Stimulated activated memory B cell treated with anti-CD40 and anti-IgM and Interleukin-4, amounts not matched to agents 10 μg/mL and 1 μg/mL and 100 μg/mL, for 72 hours (primary cell): ENCODE data around the gene MB.

Experiments used
- ATAC-seq: fragments of 150-1000 bp; cut with Tn5 transposase; 2 replicates; pipeline ENCODE4 v1.10.0; 2021
- H3K27ac Mint-ChIP-seq: one replicate; pipeline ENCODE4 v1.8.0; 2022; ENCODE audit warnings: mild to moderate bottlenecking, mixed read lengths
- H3K27me3 Mint-ChIP-seq: one replicate; pipeline ENCODE4 v1.8.0; 2022; ENCODE audit warnings: mixed read lengths
- H3K36me3 Mint-ChIP-seq: one replicate; pipeline ENCODE4 v1.8.0; 2022; ENCODE audit warnings: mixed read lengths
- H3K4me1 Mint-ChIP-seq: one replicate; pipeline ENCODE4 v1.8.0; 2022; ENCODE audit warnings: mixed read lengths
- H3K4me3 Mint-ChIP-seq: one replicate; pipeline ENCODE4 v1.8.0; 2022; ENCODE audit warnings: mild to moderate bottlenecking, moderate library complexity, mixed read lengths
- H3K9me3 Mint-ChIP-seq: one replicate; pipeline ENCODE4 v1.8.0; 2022; ENCODE audit warnings: mixed read lengths

Gene MB

GRCh38 chr22:35645646-35646045, 28.5 kb upstream of the MB start:
- H3K4me1 Mint-ChIP-seq: peaks cover 30% of the 10 kb centered on the region
- H3K36me3 Mint-ChIP-seq: no peaks in the 10 kb centered on the region
- no peak for ATAC-seq
- no peaks in the 10 kb centered on the region for H3K27me3 Mint-ChIP-seq
- H3K9me3 Mint-ChIP-seq: no peaks in the 10 kb centered on the region
- no peak overlapping the region for H3K4me3 Mint-ChIP-seq
- H3K27ac Mint-ChIP-seq: no peak overlapping the region

GRCh38 chr22:35643991-35644390, 26.9 kb upstream of the MB start:
- Mint-ChIP-seq H3K9me3 (no peaks in the 10 kb centered on the region), H3K27me3 (no peaks in the 10 kb centered on the region), H3K4me1 (peaks cover 19% of the 10 kb centered on the region), H3K36me3 (no peaks in the 10 kb centered on the region), H3K27ac (no peak overlapping the region), H3K4me3 (no peak overlapping the region)
- ATAC-seq: no peak

GRCh38 chr22:35642305-35642741, 25.2 kb upstream of the MB start:
- no peaks in the 10 kb centered on the region for H3K9me3 Mint-ChIP-seq
- no peak overlapping the region for H3K27ac Mint-ChIP-seq
- H3K4me3 Mint-ChIP-seq: no peak overlapping the region
- H3K4me1 Mint-ChIP-seq: peaks cover 4% of the 10 kb centered on the region
- no peaks in the 10 kb centered on the region for H3K36me3 Mint-ChIP-seq
- peaks cover 16% of the 10 kb centered on the region for H3K27me3 Mint-ChIP-seq
- no peak for ATAC-seq

GRCh38 chr22:35641494-35642120, 24.5 kb upstream of the MB start:
- Mint-ChIP-seq H3K4me3 (no peak overlapping the region), H3K4me1 (no peaks in the 10 kb centered on the region), H3K27me3 (peaks cover 18% of the 10 kb centered on the region), H3K36me3 (no peaks in the 10 kb centered on the region), H3K27ac (no peak overlapping the region), H3K9me3 (no peaks in the 10 kb centered on the region)
- ATAC-seq: no peak

GRCh38 chr22:35638410-35638809, 21.3 kb upstream of the MB start:
- H3K27me3 Mint-ChIP-seq: peaks cover 18% of the 10 kb centered on the region
- H3K9me3 Mint-ChIP-seq: peaks cover 2% of the 10 kb centered on the region
- no peaks in the 10 kb centered on the region for H3K36me3 Mint-ChIP-seq
- H3K27ac Mint-ChIP-seq: no peak overlapping the region
- no peak overlapping the region for H3K4me3 Mint-ChIP-seq
- no peaks in the 10 kb centered on the region for H3K4me1 Mint-ChIP-seq
- no peak for ATAC-seq

GRCh38 chr22:35638001-35638400, 20.9 kb upstream of the MB start:
- no peak for ATAC-seq
- H3K27me3 Mint-ChIP-seq: peaks cover 18% of the 10 kb centered on the region
- H3K9me3 Mint-ChIP-seq: peaks cover 3% of the 10 kb centered on the region
- no peaks in the 10 kb centered on the region for H3K4me1 Mint-ChIP-seq
- no peak overlapping the region for H3K27ac Mint-ChIP-seq
- no peak overlapping the region for H3K4me3 Mint-ChIP-seq
- no peaks in the 10 kb centered on the region for H3K36me3 Mint-ChIP-seq

- Mint-ChIP-seq H3K4me1 (no peaks in the 10 kb centered on the region), H3K4me3 (no peak overlapping the region), H3K36me3 (no peaks in the 10 kb centered on the region), H3K27me3 (peaks cover 18% of the 10 kb centered on the region), H3K27ac (no peak overlapping the region), H3K9me3 (peaks cover 3% of the 10 kb centered on the region)
- no peak for ATAC-seq
These were observed 20.1 kb upstream of the MB start for GRCh38 chr22:35637254-35637653.

GRCh38 chr22:35634943-35635540, 17.9 kb upstream of the MB start:
- Mint-ChIP-seq H3K36me3 (no peaks in the 10 kb centered on the region), H3K27me3 (peaks cover 19% of the 10 kb centered on the region), H3K4me1 (no peaks in the 10 kb centered on the region), H3K27ac (no peak overlapping the region), H3K4me3 (no peak overlapping the region), H3K9me3 (peaks cover 3% of the 10 kb centered on the region)
- ATAC-seq: no peak

- Mint-ChIP-seq H3K4me3 (no peak overlapping the region), H3K27me3 (peaks cover 29% of the 10 kb centered on the region), H3K4me1 (peaks cover 10% of the 10 kb centered on the region), H3K36me3 (no peaks in the 10 kb centered on the region), H3K27ac (no peak overlapping the region), H3K9me3 (peaks cover 3% of the 10 kb centered on the region)
- ATAC-seq: no peak
These were observed 16.9 kb upstream of the MB start for GRCh38 chr22:35634015-35634414.

GRCh38 chr22:35633520-35633919, 16.4 kb upstream of the MB start:
- no peak overlapping the region for H3K4me3 Mint-ChIP-seq
- no peaks in the 10 kb centered on the region for H3K36me3 Mint-ChIP-seq
- peaks cover 30% of the 10 kb centered on the region for H3K27me3 Mint-ChIP-seq
- no peak for ATAC-seq
- no peak overlapping the region for H3K27ac Mint-ChIP-seq
- H3K4me1 Mint-ChIP-seq: peaks cover 10% of the 10 kb centered on the region
- peaks cover 3% of the 10 kb centered on the region for H3K9me3 Mint-ChIP-seq

- Mint-ChIP-seq H3K36me3 (no peaks in the 10 kb centered on the region), H3K27me3 (peaks cover 30% of the 10 kb centered on the region), H3K4me1 (peaks cover 10% of the 10 kb centered on the region), H3K9me3 (peaks cover 3% of the 10 kb centered on the region), H3K27ac (no peak overlapping the region), H3K4me3 (no peak overlapping the region)
- ATAC-seq: no peak
These were observed 15.8 kb upstream of the MB start for GRCh38 chr22:35632935-35633334.

- H3K9me3 Mint-ChIP-seq: peaks cover 3% of the 10 kb centered on the region
- H3K4me3 Mint-ChIP-seq: no peak overlapping the region
- peak; percentile 53 for ATAC-seq
- no peaks in the 10 kb centered on the region for H3K36me3 Mint-ChIP-seq
- H3K27me3 Mint-ChIP-seq: peaks cover 35% of the 10 kb centered on the region
- H3K27ac Mint-ChIP-seq: no peak overlapping the region
- peaks cover 22% of the 10 kb centered on the region for H3K4me1 Mint-ChIP-seq
These were observed 14.5 kb upstream of the MB start for GRCh38 chr22:35631597-35631996.

- no peak overlapping the region for H3K27ac Mint-ChIP-seq
- H3K4me3 Mint-ChIP-seq: no peak overlapping the region
- peaks cover 3% of the 10 kb centered on the region for H3K9me3 Mint-ChIP-seq
- peaks cover 42% of the 10 kb centered on the region for H3K27me3 Mint-ChIP-seq
- H3K36me3 Mint-ChIP-seq: no peaks in the 10 kb centered on the region
- ATAC-seq: no peak
- peaks cover 22% of the 10 kb centered on the region for H3K4me1 Mint-ChIP-seq
These were observed 13.8 kb upstream of the MB start for GRCh38 chr22:35630891-35631290.

GRCh38 chr22:35630387-35630793, 13.3 kb upstream of the MB start:
- H3K4me1 Mint-ChIP-seq: peaks cover 22% of the 10 kb centered on the region
- H3K27ac Mint-ChIP-seq: peak overlapping the region; percentile 77
- H3K9me3 Mint-ChIP-seq: peaks cover 3% of the 10 kb centered on the region
- H3K27me3 Mint-ChIP-seq: peaks cover 47% of the 10 kb centered on the region
- H3K36me3 Mint-ChIP-seq: no peaks in the 10 kb centered on the region
- no peak for ATAC-seq
- no peak overlapping the region for H3K4me3 Mint-ChIP-seq

- Mint-ChIP-seq H3K4me3 (no peak overlapping the region), H3K9me3 (peaks cover 3% of the 10 kb centered on the region), H3K27ac (peak overlapping the region; percentile 77), H3K36me3 (no peaks in the 10 kb centered on the region), H3K4me1 (peaks cover 22% of the 10 kb centered on the region), H3K27me3 (peaks cover 55% of the 10 kb centered on the region)
- ATAC-seq: peak; percentile 83
These were observed 12.5 kb upstream of the MB start for GRCh38 chr22:35629406-35630216.

- Mint-ChIP-seq H3K27ac (no peak overlapping the region), H3K9me3 (peaks cover 3% of the 10 kb centered on the region), H3K4me3 (no peak overlapping the region), H3K36me3 (no peaks in the 10 kb centered on the region), H3K4me1 (peaks cover 22% of the 10 kb centered on the region), H3K27me3 (peaks cover 62% of the 10 kb centered on the region)
- no peak for ATAC-seq
These were observed 11.6 kb upstream of the MB start for GRCh38 chr22:35628732-35629131.
